Measurements from ENCODE around the gene STUM. TPM values are rescaled to one million over a fixed set of nuclear protein-coding genes. Genes with fewer than 3 reads are reported as not detected.

Gene STUM
- total and polyA plus RNA-seq, 10 of the 15 experiments (the other 5 are each of a cell fraction or from before 2014, with no cell fraction given), result under 0.01 to 0.15 (median 0.09) TPM; not detected in 5

- no peak for TF ChIP-seq BCLAF1 (IDR thresholded peaks at IDR 0.05)
- no peak for TF ChIP-seq NKRF (conservative IDR thresholded peaks at IDR 0.05)
- no peak for TF ChIP-seq POLR2AphosphoS5 (IDR thresholded peaks at IDR 0.05; ENCODE audit: low read length)
- peak; percentile 58 for TF ChIP-seq GATAD2B (conservative IDR thresholded peaks at IDR 0.05; ENCODE audit: low read depth)
- no peak for TF ChIP-seq FOXM1 (IDR thresholded peaks at IDR 0.05; ENCODE audit: low read depth, low read length)
- TF ChIP-seq, protein P1, sequence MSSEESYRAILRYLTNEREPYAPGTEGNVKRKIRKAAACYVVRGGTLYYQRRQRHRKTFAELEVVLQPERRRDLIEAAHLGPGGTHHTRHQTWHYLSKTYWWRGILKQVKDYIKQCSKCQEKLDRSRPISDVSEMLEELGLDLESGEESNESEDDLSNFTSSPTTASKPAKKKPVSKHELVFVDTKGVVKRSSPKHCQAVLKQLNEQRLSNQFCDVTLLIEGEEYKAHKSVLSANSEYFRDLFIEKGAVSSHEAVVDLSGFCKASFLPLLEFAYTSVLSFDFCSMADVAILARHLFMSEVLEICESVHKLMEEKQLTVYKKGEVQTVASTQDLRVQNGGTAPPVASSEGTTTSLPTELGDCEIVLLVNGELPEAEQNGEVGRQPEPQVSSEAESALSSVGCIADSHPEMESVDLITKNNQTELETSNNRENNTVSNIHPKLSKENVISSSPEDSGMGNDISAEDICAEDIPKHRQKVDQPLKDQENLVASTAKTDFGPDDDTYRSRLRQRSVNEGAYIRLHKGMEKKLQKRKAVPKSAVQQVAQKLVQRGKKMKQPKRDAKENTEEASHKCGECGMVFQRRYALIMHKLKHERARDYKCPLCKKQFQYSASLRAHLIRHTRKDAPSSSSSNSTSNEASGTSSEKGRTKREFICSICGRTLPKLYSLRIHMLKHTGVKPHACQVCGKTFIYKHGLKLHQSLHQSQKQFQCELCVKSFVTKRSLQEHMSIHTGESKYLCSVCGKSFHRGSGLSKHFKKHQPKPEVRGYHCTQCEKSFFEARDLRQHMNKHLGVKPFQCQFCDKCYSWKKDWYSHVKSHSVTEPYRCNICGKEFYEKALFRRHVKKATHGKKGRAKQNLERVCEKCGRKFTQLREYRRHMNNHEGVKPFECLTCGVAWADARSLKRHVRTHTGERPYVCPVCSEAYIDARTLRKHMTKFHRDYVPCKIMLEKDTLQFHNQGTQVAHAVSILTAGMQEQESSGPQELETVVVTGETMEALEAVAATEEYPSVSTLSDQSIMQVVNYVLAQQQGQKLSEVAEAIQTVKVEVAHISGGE (CRISPR knock-in tag; IDR thresholded peaks at IDR 0.05), result no peak
- TF ChIP-seq TCF12 (IDR thresholded peaks at IDR 0.05; ENCODE audit: low read depth, low read length), result peak; percentile 58; the same call in 1 of the 2 replicates
- TF ChIP-seq ASH2L (IDR thresholded peaks at IDR 0.05; ENCODE audit: borderline replicate concordance, low read depth), result no peak
- no peak for TF ChIP-seq RCOR1 (conservative IDR thresholded peaks at IDR 0.05; ENCODE audit: low read depth, low read length)
- no peak for TF ChIP-seq BCL3 (IDR thresholded peaks at IDR 0.05; ENCODE audit: borderline replicate concordance, insufficient read depth, low read depth, low read length, poor library complexity, severe bottlenecking)
- TF ChIP-seq, protein P2, sequence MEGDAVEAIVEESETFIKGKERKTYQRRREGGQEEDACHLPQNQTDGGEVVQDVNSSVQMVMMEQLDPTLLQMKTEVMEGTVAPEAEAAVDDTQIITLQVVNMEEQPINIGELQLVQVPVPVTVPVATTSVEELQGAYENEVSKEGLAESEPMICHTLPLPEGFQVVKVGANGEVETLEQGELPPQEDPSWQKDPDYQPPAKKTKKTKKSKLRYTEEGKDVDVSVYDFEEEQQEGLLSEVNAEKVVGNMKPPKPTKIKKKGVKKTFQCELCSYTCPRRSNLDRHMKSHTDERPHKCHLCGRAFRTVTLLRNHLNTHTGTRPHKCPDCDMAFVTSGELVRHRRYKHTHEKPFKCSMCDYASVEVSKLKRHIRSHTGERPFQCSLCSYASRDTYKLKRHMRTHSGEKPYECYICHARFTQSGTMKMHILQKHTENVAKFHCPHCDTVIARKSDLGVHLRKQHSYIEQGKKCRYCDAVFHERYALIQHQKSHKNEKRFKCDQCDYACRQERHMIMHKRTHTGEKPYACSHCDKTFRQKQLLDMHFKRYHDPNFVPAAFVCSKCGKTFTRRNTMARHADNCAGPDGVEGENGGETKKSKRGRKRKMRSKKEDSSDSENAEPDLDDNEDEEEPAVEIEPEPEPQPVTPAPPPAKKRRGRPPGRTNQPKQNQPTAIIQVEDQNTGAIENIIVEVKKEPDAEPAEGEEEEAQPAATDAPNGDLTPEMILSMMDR (IDR thresholded peaks at IDR 0.05 in 2 of 3, conservative IDR thresholded peaks at IDR 0.05 in 1 of 3; ENCODE audit: control insufficient read depth in 2 of 3, extremely low read depth in 1 of 3, insufficient read depth in 1 of 3, low read depth in 3 of 3, low read length in 3 of 3), result peak in 1 of 3 experiments; percentile 4; a peak in 1 of 6 replicates
- no peak for TF ChIP-seq NRF1 (conservative IDR thresholded peaks at IDR 0.05; ENCODE audit: low read depth, low read length)
Observed at GRCh38 chr1:226549937-226550671, 1.5 kb downstream of the STUM start (continued).
